GM23338 (cell line): Measurements from ENCODE around the gene INSRR. TPM values are rescaled to one million over a fixed set of nuclear protein-coding genes. Genes with fewer than 3 reads are reported as not detected.

Source experiments
- ATAC-seq: fragments of 200-7000 bp; cut with Tn5 transposase; 3 replicates; pipeline ENCODE4 v1.9.1; 2020
- DNase-seq: peaks from one replicate; pipeline ENCODE4 v3.0.0-alpha.2; 2015; ENCODE audit warnings: low spot score
- H2AFZ ChIP-seq: fragments of 200-600 bp; sonication (generic); 2 replicates; pipeline ENCODE4 v1.8.0; 2016; ENCODE audit warnings: antibody characterized with exemption, mild to moderate bottlenecking, moderate library complexity
- H3F3A ChIP-seq: fragments of 200-600 bp; sonication (generic); replicated peaks from 2 replicates; pipeline ENCODE4 v1.8.0; 2017; ENCODE audit warnings: antibody characterized with exemption, mixed run types, low read depth
- H3K27ac ChIP-seq: fragments of 200-600 bp; sonication (generic); 2 replicates; pipeline ENCODE4 v1.6.1; 2016; ENCODE audit warnings: low read depth
- H3K27me3 ChIP-seq: fragments of 200-600 bp; sonication (generic); 2 replicates; pipeline ENCODE4 v1.8.0; 2016; ENCODE audit warnings: mild to moderate bottlenecking, mixed run types, moderate library complexity; ENCODE audit not compliant: insufficient read depth
- H3K36me3 ChIP-seq: fragments of 200-600 bp; sonication (generic); 2 replicates; pipeline ENCODE4 v1.8.0; 2016; ENCODE audit warnings: mild to moderate bottlenecking; ENCODE audit not compliant: insufficient read depth
- H3K4me1 ChIP-seq: fragments of 200-600 bp; sonication (generic); 2 replicates; pipeline ENCODE4 v1.8.0; 2016; ENCODE audit warnings: mild to moderate bottlenecking, moderate library complexity; ENCODE audit not compliant: insufficient read depth
- H3K4me2 ChIP-seq: fragments of 200-600 bp; sonication (generic); 2 replicates; pipeline ENCODE4 v1.7.1; 2017; ENCODE audit warnings: mixed run types
- H3K4me3 ChIP-seq: fragments of 200-600 bp; sonication (generic); 2 replicates; pipeline ENCODE4 v1.6.1; 2016; ENCODE audit warnings: mixed run types
- H3K79me2 ChIP-seq: fragments of 200-600 bp; sonication (generic); replicated peaks from 2 replicates; pipeline ENCODE4 v1.8.0; 2017; ENCODE audit warnings: mild to moderate bottlenecking; ENCODE audit not compliant: insufficient read depth
- H3K9me2 ChIP-seq: fragments of 200-600 bp; sonication (generic); 2 replicates; pipeline ENCODE4 v1.8.0; 2017; ENCODE audit not compliant: insufficient read depth
- H4K20me1 ChIP-seq: fragments of 200-600 bp; sonication (generic); replicated peaks from 2 replicates; pipeline ENCODE4 v1.8.0; 2017; ENCODE audit warnings: mild to moderate bottlenecking; ENCODE audit not compliant: insufficient read depth
- H3K27ac Mint-ChIP-seq: 2 replicates; pipeline ENCODE4 v1.8.0; 2020; ENCODE audit warnings: inconsistent platforms, mild to moderate bottlenecking, moderate library complexity, mixed read lengths
- H3K27me3 Mint-ChIP-seq: 3 replicates; pipeline ENCODE4 v1.8.0; 2022; ENCODE audit warnings: low read depth, mild to moderate bottlenecking, moderate library complexity, mixed read lengths, inconsistent platforms; ENCODE audit not compliant: insufficient read depth, poor library complexity
- H3K36me3 Mint-ChIP-seq: 3 replicates; pipeline ENCODE4 v1.8.0; 2021; ENCODE audit warnings: low read depth, mild to moderate bottlenecking, inconsistent platforms, moderate library complexity, mixed read lengths
- H3K4me1 Mint-ChIP-seq: 3 replicates; pipeline ENCODE4 v1.8.0; 2020; ENCODE audit warnings: mild to moderate bottlenecking, inconsistent platforms, mixed read lengths
- H3K4me3 Mint-ChIP-seq: 3 replicates; pipeline ENCODE4 v1.8.0; 2021; ENCODE audit warnings: moderate library complexity, mild to moderate bottlenecking, inconsistent platforms, mixed read lengths
- H3K9me3 Mint-ChIP-seq: 3 replicates; pipeline ENCODE4 v1.8.0; 2020; ENCODE audit warnings: moderate library complexity, mild to moderate bottlenecking, inconsistent platforms, mixed read lengths
- CREB1 ChIP-seq: fragments of 250-450 bp; sonication (Bioruptor Pico); IDR thresholded peaks from 2 replicates; pipeline ENCODE4 v1.5.0; 2020; ENCODE audit warnings: low read depth, mild to moderate bottlenecking, moderate library complexity
- EZH2 ChIP-seq: fragments of 200-600 bp; sonication (generic); IDR thresholded peaks from one replicate; pipeline ENCODE4 v1.8.0; 2017; ENCODE audit warnings: antibody characterized with exemption, mild to moderate bottlenecking, low read depth; ENCODE audit not compliant: unreplicated experiment
- EZH2phosphoT487 ChIP-seq: fragments of 200-600 bp; sonication (generic); IDR thresholded peaks from one replicate; pipeline ENCODE4 v1.8.1; 2018; ENCODE audit warnings: antibody characterized with exemption; ENCODE audit not compliant: unreplicated experiment
- NANOG ChIP-seq: IDR thresholded peaks from 2 replicates; pipeline ENCODE4 v1.6.1; 2016; ENCODE audit warnings: antibody characterized with exemption, borderline replicate concordance
- POLR2AphosphoS5 ChIP-seq: IDR thresholded peaks from 2 replicates; pipeline ENCODE4 v1.6.1; 2016; ENCODE audit warnings: antibody characterized with exemption, low read depth
- STAT1 ChIP-seq: IDR thresholded peaks from one replicate; pipeline ENCODE4 v1.6.1; 2016; ENCODE audit warnings: antibody characterized with exemption; ENCODE audit not compliant: unreplicated experiment
- ZNF114 ChIP-seq: fragments of 250-450 bp; sonication (Bioruptor Pico); IDR thresholded peaks from 2 replicates; pipeline ENCODE4 v1.5.0; 2020; ENCODE audit warnings: mild to moderate bottlenecking, moderate library complexity
- ZNF331 ChIP-seq: fragments of 250-450 bp; sonication (Bioruptor Pico); IDR thresholded peaks from 2 replicates; pipeline ENCODE4 v1.5.0; 2020; ENCODE audit warnings: low read depth, mild to moderate bottlenecking, moderate library complexity
- polyA plus RNA-seq: library from polyadenylated mRNA; unstranded; fragments of >200 nt; fragmentation: Nextera tagmentation; extraction: Ambion mirVana; gene quantifications from 2 replicates; pipeline ENCODE4 v1.2.1, GENCODE V29; 2016
- total RNA-seq: library from RNA; depleted of rRNA; stranded (reverse); fragments of >200 nt; shearing (Covaris generic); gene quantifications from 2 replicates; pipeline ENCODE4 v1.2.3, GENCODE V29; 2014
- TF ChIP-seq, protein P1 (sequence below): IDR thresholded peaks from one replicate; pipeline ENCODE4 v1.6.1; 2018; ENCODE audit warnings: antibody characterized with exemption; ENCODE audit not compliant: unreplicated experiment
- TF ChIP-seq, protein P2 (sequence below): IDR thresholded peaks from 2 replicates; pipeline ENCODE4 v1.6.1; 2016; ENCODE audit warnings: antibody characterized with exemption

INSRR gene
- total and polyA plus RNA-seq, 2 experiments from 2014 or later, result not detected

DNA sequence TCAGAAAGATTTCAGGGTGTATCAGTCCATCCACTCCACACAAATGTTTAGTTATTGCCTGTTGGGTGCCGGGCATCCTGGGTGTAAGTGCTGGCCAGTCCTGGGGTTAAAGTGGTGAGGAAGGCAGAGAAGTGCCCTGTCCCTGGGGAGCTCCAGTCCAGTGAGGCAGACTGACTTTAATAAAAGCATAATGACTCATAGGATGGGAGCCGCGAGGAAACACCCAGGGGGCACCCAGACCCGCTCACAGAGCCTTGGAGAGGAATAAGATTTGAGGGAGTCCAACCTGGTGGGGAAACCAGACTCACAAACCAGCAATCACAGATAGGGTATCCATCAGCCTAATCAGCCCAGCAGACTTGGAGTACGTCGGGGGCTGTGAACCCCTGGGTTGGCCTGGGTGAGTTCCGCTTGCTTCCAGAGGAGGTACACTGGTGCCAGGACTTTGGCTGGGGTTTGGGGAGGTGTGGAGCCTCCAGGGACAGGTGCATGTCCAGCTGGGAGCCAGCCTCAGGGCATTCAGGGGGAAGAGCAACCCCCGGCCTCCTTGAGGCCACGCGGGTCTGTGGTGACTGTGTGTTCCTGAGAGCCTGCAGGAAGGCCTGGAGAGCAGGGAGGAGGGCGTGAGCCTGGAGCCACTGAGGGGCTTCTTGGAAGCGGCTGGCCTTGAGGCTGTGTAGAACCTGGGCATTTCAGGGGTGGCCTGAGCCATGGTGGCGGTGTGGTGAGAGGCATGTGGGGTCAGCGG, 38.3 kb upstream of the INSRR start (continued):
- TF ChIP-seq ZNF114 (no peak), EZH2phosphoT487 (no peak), CREB1 (CRISPR knock-in tag) (no peak)
- TF ChIP-seq, protein P1, sequence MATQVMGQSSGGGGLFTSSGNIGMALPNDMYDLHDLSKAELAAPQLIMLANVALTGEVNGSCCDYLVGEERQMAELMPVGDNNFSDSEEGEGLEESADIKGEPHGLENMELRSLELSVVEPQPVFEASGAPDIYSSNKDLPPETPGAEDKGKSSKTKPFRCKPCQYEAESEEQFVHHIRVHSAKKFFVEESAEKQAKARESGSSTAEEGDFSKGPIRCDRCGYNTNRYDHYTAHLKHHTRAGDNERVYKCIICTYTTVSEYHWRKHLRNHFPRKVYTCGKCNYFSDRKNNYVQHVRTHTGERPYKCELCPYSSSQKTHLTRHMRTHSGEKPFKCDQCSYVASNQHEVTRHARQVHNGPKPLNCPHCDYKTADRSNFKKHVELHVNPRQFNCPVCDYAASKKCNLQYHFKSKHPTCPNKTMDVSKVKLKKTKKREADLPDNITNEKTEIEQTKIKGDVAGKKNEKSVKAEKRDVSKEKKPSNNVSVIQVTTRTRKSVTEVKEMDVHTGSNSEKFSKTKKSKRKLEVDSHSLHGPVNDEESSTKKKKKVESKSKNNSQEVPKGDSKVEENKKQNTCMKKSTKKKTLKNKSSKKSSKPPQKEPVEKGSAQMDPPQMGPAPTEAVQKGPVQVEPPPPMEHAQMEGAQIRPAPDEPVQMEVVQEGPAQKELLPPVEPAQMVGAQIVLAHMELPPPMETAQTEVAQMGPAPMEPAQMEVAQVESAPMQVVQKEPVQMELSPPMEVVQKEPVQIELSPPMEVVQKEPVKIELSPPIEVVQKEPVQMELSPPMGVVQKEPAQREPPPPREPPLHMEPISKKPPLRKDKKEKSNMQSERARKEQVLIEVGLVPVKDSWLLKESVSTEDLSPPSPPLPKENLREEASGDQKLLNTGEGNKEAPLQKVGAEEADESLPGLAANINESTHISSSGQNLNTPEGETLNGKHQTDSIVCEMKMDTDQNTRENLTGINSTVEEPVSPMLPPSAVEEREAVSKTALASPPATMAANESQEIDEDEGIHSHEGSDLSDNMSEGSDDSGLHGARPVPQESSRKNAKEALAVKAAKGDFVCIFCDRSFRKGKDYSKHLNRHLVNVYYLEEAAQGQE, result no peak

DNA sequence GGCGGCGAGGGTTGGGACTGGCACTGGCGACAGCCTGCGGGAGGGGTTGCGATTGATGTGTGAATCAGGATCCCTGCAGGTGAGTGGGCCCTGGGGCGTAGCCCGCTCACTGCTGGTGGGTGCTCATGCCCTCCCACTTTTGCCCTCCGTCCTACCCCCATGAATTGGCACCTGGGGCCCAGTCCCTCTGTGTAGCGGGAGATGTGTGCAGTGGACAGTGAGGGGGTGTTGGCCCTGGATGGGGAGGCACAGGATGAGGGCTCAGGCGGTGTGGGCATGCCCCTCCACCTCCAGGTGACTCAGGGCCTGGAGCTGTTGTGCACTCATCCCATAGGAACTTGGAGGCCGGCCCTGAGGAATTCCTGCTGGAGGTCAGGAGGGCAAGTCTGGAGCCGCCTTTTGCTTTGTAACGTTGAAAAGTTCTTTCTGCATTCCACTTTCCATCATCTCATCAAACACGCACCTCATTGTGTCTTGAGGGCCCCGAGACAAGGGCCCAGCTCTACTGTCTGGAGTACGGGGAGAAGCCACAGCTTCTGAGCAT, 37.6 kb upstream of the INSRR start:
- ATAC-seq (no peak), DNase-seq (peak; percentile 56)
- Mint-ChIP-seq H3K4me1 (peaks cover 24% of the 10 kb centered on the region), H3K27ac (no peak overlapping the region), H3K36me3 (no peaks in the 10 kb centered on the region), H3K27me3 (peaks cover 36% of the 10 kb centered on the region), H3K4me3 (no peak overlapping the region), H3K9me3 (no peaks in the 10 kb centered on the region)
- H3K4me2 ChIP-seq, result no peak overlapping the region
- H3K27ac ChIP-seq, result no peak overlapping the region
- no peaks in the 10 kb centered on the region for H3K36me3 ChIP-seq
- H3K27me3 ChIP-seq, result peaks cover 44% of the 10 kb centered on the region
- no peaks in the 10 kb centered on the region for H3K79me2 ChIP-seq
- no peaks in the 10 kb centered on the region; the same call in 1 of the 2 replicates for H3K4me1 ChIP-seq
- H3K9me2 ChIP-seq, result no peaks in the 10 kb centered on the region
- no peaks in the 10 kb centered on the region; the same call in 1 of the 2 replicates for H4K20me1 ChIP-seq
- H3K4me3 ChIP-seq, result no peak overlapping the region
- H2AFZ ChIP-seq, result no peak overlapping the region
- no peaks in the 10 kb centered on the region for H3F3A ChIP-seq
- TF ChIP-seq, protein P2, sequence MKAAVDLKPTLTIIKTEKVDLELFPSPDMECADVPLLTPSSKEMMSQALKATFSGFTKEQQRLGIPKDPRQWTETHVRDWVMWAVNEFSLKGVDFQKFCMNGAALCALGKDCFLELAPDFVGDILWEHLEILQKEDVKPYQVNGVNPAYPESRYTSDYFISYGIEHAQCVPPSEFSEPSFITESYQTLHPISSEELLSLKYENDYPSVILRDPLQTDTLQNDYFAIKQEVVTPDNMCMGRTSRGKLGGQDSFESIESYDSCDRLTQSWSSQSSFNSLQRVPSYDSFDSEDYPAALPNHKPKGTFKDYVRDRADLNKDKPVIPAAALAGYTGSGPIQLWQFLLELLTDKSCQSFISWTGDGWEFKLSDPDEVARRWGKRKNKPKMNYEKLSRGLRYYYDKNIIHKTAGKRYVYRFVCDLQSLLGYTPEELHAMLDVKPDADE, result no peak
- TF ChIP-seq EZH2phosphoT487, result no peak
- no peak for TF ChIP-seq ZNF331
- no peak for TF ChIP-seq NANOG
- no peak for TF ChIP-seq POLR2AphosphoS5
- no peak for TF ChIP-seq STAT1
- no peak for TF ChIP-seq EZH2
- TF ChIP-seq, protein P1, result no peak
